22Rv1 (cell line): ENCODE data around the gene ZFYVE28.

Experiments used
- H3K27ac ChIP-seq: fragments of 450-650 bp; 2 replicates; pipeline ENCODE4 v1.5.1; 2017
- ZFX ChIP-seq: fragments of 450-650 bp; IDR thresholded peaks from 2 replicates; pipeline ENCODE4 v1.6.1; 2017; ENCODE audit warnings: antibody characterized with exemption, borderline replicate concordance
- TF ChIP-seq, protein P1 (sequence below): fragments of 450-650 bp; IDR thresholded peaks from 2 replicates; pipeline ENCODE4 v1.5.1; 2017; ENCODE audit warnings: mild to moderate bottlenecking

Gene ZFYVE28

DNA sequence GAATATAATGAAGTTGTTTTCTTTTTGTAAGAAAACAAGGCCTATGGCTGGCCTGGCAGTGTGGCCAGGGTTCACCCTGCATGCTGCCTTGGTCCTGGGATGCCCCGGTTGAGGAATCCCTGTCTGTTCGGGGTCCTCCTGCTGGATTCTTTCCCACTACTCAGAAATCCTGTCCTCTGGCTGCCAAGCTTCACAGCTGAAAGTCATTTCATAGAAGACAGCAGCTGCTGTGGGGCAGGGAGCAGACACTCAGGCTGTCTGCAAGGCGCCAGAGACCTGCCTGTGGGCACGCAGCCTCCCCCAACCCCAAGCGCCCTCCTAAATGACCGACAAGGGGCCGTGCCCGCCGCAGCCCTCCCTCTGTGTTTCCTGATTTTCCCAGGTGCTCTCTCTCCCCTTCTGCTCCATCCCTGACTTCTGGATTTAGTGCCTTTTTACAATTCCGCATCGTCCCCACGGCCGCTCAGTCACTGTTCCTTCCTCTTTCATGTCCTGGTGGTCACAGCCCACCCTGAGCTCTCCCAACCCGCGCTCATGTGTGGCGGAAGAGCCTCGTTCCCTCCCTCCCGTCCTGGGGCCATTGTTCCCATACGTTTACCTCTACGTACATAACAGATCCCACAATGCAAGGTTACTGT, 27.5 kb downstream of the ZFYVE28 start:
- no peak overlapping the region for H3K27ac ChIP-seq
- TF ChIP-seq, protein P1, sequence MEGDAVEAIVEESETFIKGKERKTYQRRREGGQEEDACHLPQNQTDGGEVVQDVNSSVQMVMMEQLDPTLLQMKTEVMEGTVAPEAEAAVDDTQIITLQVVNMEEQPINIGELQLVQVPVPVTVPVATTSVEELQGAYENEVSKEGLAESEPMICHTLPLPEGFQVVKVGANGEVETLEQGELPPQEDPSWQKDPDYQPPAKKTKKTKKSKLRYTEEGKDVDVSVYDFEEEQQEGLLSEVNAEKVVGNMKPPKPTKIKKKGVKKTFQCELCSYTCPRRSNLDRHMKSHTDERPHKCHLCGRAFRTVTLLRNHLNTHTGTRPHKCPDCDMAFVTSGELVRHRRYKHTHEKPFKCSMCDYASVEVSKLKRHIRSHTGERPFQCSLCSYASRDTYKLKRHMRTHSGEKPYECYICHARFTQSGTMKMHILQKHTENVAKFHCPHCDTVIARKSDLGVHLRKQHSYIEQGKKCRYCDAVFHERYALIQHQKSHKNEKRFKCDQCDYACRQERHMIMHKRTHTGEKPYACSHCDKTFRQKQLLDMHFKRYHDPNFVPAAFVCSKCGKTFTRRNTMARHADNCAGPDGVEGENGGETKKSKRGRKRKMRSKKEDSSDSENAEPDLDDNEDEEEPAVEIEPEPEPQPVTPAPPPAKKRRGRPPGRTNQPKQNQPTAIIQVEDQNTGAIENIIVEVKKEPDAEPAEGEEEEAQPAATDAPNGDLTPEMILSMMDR, result no peak
- TF ChIP-seq ZFX, result no peak

DNA sequence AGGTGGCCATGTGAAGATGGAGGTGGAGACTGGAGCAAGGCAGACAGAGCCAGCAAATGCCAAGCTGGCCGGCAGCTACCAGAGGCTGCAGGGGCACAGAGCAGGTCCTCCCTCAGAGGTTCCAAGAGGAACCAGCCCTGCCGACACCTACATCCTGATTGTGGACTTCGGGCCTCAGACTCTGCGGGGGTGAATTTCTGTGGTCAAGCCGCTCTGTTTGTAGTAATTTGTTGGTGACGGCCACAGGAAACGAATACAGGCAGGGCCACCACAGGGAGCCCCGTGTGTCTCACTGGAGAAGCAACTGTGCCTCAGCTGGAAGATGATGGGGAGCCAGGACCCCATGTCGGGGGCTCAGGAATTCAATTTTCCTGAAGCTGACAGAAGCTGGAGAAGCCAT, 28.3 kb downstream of the ZFYVE28 start:
- no peak overlapping the region for H3K27ac ChIP-seq
- no peak for TF ChIP-seq ZFX
- TF ChIP-seq, protein P1, result no peak

DNA sequence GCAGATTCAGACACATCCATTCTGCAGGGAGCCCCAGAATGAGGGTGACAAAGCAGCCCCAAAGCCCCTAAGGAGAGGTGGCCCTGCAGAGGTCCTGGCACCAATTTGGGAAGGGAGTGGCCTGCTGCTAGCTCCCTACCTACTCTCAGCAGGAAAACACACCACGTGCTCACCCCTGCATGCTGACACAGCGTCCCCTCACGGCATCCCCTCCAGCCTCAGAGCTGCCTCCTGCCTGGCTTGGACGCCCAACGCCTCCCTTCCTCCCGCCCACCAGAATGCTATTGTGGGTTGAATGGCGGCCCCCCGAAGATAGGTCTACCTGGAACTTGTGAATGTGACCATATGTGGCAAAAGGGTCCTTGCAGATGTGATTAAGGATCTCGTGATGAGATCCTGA, 28.8 kb downstream of the ZFYVE28 start:
- no peak for TF ChIP-seq ZFX
- TF ChIP-seq, protein P1, result no peak
- no peak overlapping the region for H3K27ac ChIP-seq

DNA sequence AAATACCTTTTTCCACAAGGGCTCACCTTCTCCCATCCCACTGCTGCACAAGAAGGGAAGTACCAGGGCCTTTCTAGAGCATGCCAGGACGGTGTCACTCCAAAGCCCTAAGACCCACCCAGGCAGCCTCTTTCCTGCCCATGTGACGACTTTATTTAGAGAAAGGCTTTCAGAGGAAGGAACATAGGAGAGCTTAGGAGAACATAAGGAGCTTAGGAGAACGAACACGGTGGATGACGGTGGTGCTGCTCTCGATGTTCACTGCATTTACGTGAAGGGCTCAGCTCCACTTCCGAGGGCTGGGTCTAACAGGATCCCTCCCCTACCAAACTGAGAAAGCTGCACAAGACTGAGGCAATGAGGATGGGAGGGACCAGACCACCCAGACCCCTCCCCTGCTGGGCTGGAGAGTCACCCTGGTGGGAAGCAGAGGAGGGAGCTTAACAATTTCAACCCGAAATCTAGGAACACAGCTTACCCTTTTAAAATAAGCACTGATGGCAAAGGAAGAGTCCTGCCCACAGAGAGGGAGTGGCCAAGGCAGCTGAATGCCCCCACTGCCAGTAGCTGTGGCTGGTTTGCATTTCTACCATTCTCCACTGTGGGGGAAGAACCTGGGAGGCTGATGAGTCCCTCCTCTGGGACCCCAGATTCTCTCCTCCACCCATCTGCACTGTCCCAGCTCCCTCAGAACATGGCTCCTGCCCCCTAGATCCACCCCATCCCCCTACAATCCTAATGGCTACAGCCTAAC, 29.8 kb downstream of the ZFYVE28 start:
- no peak for TF ChIP-seq ZFX
- TF ChIP-seq, protein P1, result no peak
- no peak overlapping the region for H3K27ac ChIP-seq

DNA sequence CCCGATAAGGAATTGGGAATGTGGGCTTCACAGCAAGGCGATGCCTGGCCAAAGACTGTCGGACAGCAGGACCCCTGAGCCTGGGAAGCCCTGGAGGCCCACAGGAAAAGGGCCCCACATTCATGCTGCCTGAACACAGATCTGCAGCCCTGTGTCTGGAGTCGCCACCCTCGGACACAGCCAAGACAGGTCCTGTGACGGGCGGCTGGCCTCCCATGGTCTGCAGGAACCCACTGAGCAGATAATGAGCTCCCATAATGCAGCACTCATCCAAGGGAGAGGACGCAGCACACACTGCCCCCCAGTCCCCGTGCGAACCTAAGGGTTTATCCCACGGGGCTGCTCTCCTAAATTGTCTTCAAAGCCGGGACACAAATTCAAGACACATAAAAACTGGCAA, 30.6 kb downstream of the ZFYVE28 start:
- no peak overlapping the region for H3K27ac ChIP-seq
- TF ChIP-seq, protein P1, result no peak
- no peak for TF ChIP-seq ZFX

DNA sequence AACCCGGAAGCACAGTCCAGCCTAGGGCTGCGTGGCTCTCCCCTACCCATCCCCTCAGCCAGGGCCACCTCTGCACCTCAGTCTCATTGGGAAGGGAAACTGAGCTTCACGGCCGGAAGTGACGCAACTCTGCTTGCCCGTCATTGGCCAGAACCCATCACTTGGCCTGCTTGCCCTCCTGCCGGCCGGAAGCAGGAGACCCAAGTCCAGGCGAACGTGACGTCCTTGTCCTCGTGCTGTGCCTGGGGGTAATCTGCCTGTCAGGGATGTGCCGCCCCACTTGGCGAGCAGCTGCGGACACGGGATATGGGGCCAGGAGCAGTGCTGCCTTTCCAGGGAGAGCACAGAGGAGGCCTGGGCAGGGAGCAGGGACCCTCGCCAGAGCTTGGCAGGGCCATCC, 31.2 kb downstream of the ZFYVE28 start:
- no peak for TF ChIP-seq ZFX
- TF ChIP-seq, protein P1, result no peak
- H3K27ac ChIP-seq, result no peak overlapping the region

DNA sequence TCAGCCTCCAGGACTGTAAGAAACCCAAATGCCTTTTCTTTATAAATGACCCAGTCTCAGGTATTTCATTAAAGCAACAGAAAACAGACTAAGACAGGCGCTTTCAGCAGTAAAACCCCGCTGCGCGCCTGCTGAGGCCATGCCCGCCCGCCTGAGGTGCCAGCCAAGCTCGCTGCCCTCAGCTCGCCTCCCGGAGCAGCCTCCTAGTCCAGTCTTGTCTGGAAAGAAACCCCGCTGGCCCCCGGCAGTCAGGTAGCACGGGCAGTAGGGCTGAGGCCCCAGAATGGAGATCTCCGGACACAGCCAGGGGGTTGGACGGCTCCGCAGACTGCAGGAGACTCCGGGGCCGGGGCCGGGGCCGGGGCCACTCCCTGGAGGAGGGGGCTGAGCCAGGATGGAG, 31.7 kb downstream of the ZFYVE28 start:
- no peak for TF ChIP-seq ZFX
- TF ChIP-seq, protein P1, result no peak
- no peak overlapping the region for H3K27ac ChIP-seq
